OCI-M2 (cell line): ENCODE data around the gene RAPGEF2.

Experiments
- DNase-seq: peaks from one replicate; lab custom pipeline; 2025; ENCODE audit not compliant: unreplicated experiment; lab: John Stamatoyannopoulos, UW

RAPGEF2 gene

GRCh38 chr4:159396151-159396550 is 293.3 kb downstream of the RAPGEF2 start:
- no peak for DNase-seq

GRCh38 chr4:159398236-159398638 is 295.4 kb downstream of the RAPGEF2 start:
- no peak for DNase-seq

- DNase-seq: no peak
Observed at GRCh38 chr4:159400558-159401225, 297.8 kb downstream of the RAPGEF2 start.

GRCh38 chr4:159401226-159401712 is 298.4 kb downstream of the RAPGEF2 start:
- no peak for DNase-seq

GRCh38 chr4:159401791-159402380 is 299.0 kb downstream of the RAPGEF2 start:
- DNase-seq: no peak
